Heart left ventricle (tissue), 16 donors: ENCODE measurements around the gene MYOM1. TPM values are rescaled to one million over a fixed set of nuclear protein-coding genes. Genes with fewer than 3 reads are reported as not detected.

ENCODE experiments used
- ATAC-seq, 4 donors: fragments of 200-7000 bp; cut with Tn5 transposase; one replicate each; pipeline ENCODE4 v1.9.1; 2020 to 2022; ENCODE audit warnings: moderate library complexity in 4 of 4, mild to moderate bottlenecking in 3 of 4, moderate number of reproducible peaks in 1 of 4
- DNase-seq, 5 donors: peaks; one replicate each; pipeline ENCODE4 v3.0.0-alpha.2; 2020
- H3K27ac ChIP-seq, 12 donors: fragments of 200-600 bp; sonication (generic) in 4 of 12; one replicate each; pipeline versions ENCODE4 v1.5.0 to v1.8.0; 2016 to 2022; ENCODE audit warnings: mild to moderate bottlenecking in 2 of 12
- H3K27me3 ChIP-seq, 9 donors: fragments of 200-600 bp; sonication (generic) in 2 of 9; one replicate each; pipeline versions ENCODE4 v1.5.1 to v1.8.0; 2016 to 2022; ENCODE audit warnings: mild to moderate bottlenecking in 3 of 9
- H3K36me3 ChIP-seq, 9 donors: fragments of 200-600 bp; sonication (generic) in 2 of 9; one replicate each; pipeline versions ENCODE4 v1.5.0 to v1.8.0; 2018 to 2022; ENCODE audit warnings: mild to moderate bottlenecking in 2 of 9
- H3K4me1 ChIP-seq, 12 donors: fragments of 200-600 bp; sonication (generic) in 4 of 12; one replicate each; pipeline versions ENCODE4 v1.5.0 to v1.8.0; 2016 to 2022; ENCODE audit warnings: mild to moderate bottlenecking in 3 of 12
- H3K4me3 ChIP-seq, 12 donors: fragments of 200-600 bp; sonication (generic) in 4 of 12; one replicate each; pipeline versions ENCODE4 v1.5.0 to v1.8.0; 2017 to 2022; ENCODE audit warnings: mild to moderate bottlenecking in 9 of 12, moderate library complexity in 4 of 12
- H3K9me3 ChIP-seq, 12 donors: fragments of 200-600 bp; sonication (generic) in 4 of 12; one replicate each; pipeline versions ENCODE4 v1.5.0 to v1.8.0; 2016 to 2022; ENCODE audit warnings: mild to moderate bottlenecking in 1 of 12
- POLR2A ChIP-seq, 2 donors: fragments of 450-650 bp; IDR thresholded peaks; one replicate each; pipeline ENCODE4 v1.6.1; 2017; ENCODE audit warnings: antibody characterized with exemption in 2 of 2, mild to moderate bottlenecking in 2 of 2, moderate library complexity in 2 of 2
- WGBS, 4 donors: extraction: QIAGEN DNeasy Blood & Tissue Kit in 2 of 4; methylation state at CpG; one replicate each; pipeline versions ENCODE4 v1.1.5 to v1.1.7; 2013 to 2018; 5-methylcytosine and 5-hydroxymethylcytosine counted together
- intact Hi-C, 10 donors: fragments of 100-400 bp; cut with DNase I; formaldehyde crosslinking; loops; one replicate each; pipeline versions ENCODE4 v1.11.1 to v1.14.2; 2022
- polyA plus RNA-seq, 2 donors: library from polyadenylated mRNA; stranded (reverse); fragments of 200-250 nt; gene quantifications; one replicate each; pipeline ENCODE4 v1.2.3, GENCODE V29; 2013
- total RNA-seq, 9 donors: library from RNA; depleted of rRNA in 2 of 9; stranded (reverse); fragments of >200 nt in 2 of 9; fragmentation: NEBNext Ultra II Directional in 3 of 9; extraction: Animal tissue kit (Norgen Biotek cat#: 25700) in 3 of 9; gene quantifications; one replicate each; pipeline versions ENCODE4 v1.1.0 to v1.2.4, GENCODE V29; 2016 to 2023
- TF ChIP-seq, protein P1 (sequence below), 12 donors: fragments of 200-600 bp; sonication (generic) in 4 of 12; IDR thresholded peaks; one replicate each; pipeline versions ENCODE4 v1.5.0 to v1.8.0; 2018 to 2022; ENCODE audit warnings: antibody characterized with exemption in 12 of 12, mild to moderate bottlenecking in 5 of 12
- donor health status: ischemic (EF 13 %, LVEDD 7.1; RV severe dilation, severe dysfunction).
- donor health status: healthy with polysubstance abuse.
- donor health status: DM: no; HTN: yes; CAD: no.
- donor health status: DM: no; HTN: no; CAD: no.
- donor health status: ischemic (EF 25% LVEDD 6.9; RV normal size, moderate dysfunction).
- donor health status: ischemic (EF 25% LVEDD 5.7; RV mildly dilated, moderate dysfunction).
- donor health status: healthy.
- donor health status: DM: yes; HTN: yes; CAD: no.
- donor health status: ischemic (EF 35%, LVEDD 5.7; RV mildly dilated, moderate dysfunction).
- donor health status: nonischemic (EF 11% LVEDD 7.7; RV severe dilation, severe dysfunction).
- donor health status: DM: yes; HTN: yes; CAD: no.
- donor health status: PGD.
- donor health status: ischemic (EF 29% LVEDD 5.4; RV normal size, mild dysfunction).
- donor health status: nonischemic (EF 23%, LVEDD 6.1; RV moderate dilation, normal function).

The MYOM1 gene
- total and polyA plus RNA-seq, 11 donors = 112 to 1,344 (median 801) TPM

DNA sequence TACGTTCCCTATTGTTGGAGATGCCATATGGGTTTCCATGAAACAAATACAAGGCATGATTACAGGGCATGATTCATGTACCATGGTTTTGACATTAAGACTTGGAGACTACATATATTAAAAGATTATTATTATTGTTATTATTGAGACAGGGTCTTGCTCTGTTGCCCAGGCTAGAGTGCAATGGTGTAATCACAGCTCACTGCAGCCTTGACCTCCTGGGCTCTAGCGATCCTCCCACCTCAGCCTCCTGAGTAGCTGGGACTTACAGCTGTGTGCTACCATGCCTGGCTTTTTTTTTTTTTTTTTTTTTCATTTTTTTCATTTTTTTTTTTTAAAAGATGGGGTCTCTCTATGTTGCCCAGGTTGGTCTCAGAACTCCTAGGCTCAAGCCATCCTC, 69.1 kb downstream of the MYOM1 start:
- 88 to 98% (median 98%) methylated on average over 2 of the region's 2 CpGs for WGBS, 4 donors
- intact Hi-C loops = loop anchor here in 7 of 10 donors (5.0 to 10.0 kb wide), 6 partner anchors 64 to 444 kb away; partner anchors contain the start of genes MYL12A (in 5 of the 7) and MYOM1 (in 1 of the 7)

GRCh38 chr18:3150274-3150673, 69.5 kb downstream of the MYOM1 start:
- DNase-seq (no peak), ATAC-seq (peak in 3 of 4 donors; percentile 48 to 70 (median 51))
- TF ChIP-seq, protein P1, sequence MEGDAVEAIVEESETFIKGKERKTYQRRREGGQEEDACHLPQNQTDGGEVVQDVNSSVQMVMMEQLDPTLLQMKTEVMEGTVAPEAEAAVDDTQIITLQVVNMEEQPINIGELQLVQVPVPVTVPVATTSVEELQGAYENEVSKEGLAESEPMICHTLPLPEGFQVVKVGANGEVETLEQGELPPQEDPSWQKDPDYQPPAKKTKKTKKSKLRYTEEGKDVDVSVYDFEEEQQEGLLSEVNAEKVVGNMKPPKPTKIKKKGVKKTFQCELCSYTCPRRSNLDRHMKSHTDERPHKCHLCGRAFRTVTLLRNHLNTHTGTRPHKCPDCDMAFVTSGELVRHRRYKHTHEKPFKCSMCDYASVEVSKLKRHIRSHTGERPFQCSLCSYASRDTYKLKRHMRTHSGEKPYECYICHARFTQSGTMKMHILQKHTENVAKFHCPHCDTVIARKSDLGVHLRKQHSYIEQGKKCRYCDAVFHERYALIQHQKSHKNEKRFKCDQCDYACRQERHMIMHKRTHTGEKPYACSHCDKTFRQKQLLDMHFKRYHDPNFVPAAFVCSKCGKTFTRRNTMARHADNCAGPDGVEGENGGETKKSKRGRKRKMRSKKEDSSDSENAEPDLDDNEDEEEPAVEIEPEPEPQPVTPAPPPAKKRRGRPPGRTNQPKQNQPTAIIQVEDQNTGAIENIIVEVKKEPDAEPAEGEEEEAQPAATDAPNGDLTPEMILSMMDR (IDR thresholded peaks at IDR 0.05) = no peak
- TF ChIP-seq POLR2A (IDR thresholded peaks at IDR 0.05) = no peak
- H3K27ac ChIP-seq = peak overlapping the region in 1 of 12 donors; percentile 29
- peaks cover 0 to 25% (median 12%) of the 10 kb centered on the region in 12 donors for H3K4me1 ChIP-seq
- H3K4me3 ChIP-seq = no peak overlapping the region
- no peaks in the 10 kb centered on the region for H3K27me3 ChIP-seq
- H3K9me3 ChIP-seq = no peaks in the 10 kb centered on the region
- WGBS, 4 donors = 95 to 97% (median 96%) methylated on average over 5 of the region's 5 CpGs
- intact Hi-C loops = loop anchor here in 7 of 10 donors (5.0 to 10.0 kb wide), 6 partner anchors 65 to 445 kb away; partner anchors contain the start of genes MYL12A (in 5 of the 7) and MYOM1 (in 1 of the 7)
- H3K36me3 ChIP-seq = peaks cover 0 to 83% (median 15%) of the 10 kb centered on the region in 9 donors

More for the DNA sequence above, 69.1 kb downstream of the MYOM1 start:
- Histone ChIP-seq H3K27ac (peak overlapping the region in 1 of 12 donors; percentile 29), H3K9me3 (no peaks in the 10 kb centered on the region), H3K4me3 (no peak overlapping the region), H3K4me1 (peaks cover 0 to 29% (median 13%) of the 10 kb centered on the region in 12 donors), H3K36me3 (peaks cover 0 to 83% (median 15%) of the 10 kb centered on the region in 9 donors), H3K27me3 (no peaks in the 10 kb centered on the region)
- no peak for TF ChIP-seq POLR2A (IDR thresholded peaks at IDR 0.05)
- TF ChIP-seq, protein P1 (IDR thresholded peaks at IDR 0.05) = no peak
- DNase-seq (no peak), ATAC-seq (no peak)

DNA sequence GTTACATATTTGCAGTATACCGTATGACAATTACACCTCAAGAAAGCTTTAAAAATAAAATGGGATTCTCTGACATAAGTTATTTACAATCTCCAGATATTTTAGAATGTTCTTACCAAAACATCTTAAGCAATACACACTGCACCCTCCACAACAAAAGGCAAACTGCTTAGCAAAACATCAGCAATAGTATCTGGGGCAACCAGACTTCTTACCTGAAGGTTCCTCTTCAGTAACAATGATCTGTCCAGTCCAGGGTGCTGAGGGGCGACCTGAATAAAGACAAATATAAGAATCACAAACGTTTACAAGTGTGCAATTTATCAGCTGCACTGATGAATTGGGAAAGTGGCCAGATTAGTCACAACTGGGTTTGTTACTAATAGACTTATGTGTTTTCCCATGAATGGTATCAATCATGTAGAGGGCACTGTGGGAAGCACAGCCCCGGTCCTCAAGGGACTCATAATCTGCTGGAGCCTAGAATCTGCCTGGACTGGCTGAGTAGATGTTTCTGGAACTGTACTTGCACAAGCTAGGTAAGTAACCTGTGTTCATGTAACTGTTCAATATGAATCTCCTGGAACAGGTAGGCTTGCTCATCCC, 70.7 kb downstream of the MYOM1 start:
- no peak for DNase-seq
- intact Hi-C loops = loop anchor here in 1 of 10 donors (10.0 kb wide), 1 partner anchor 86 kb away; no protein-coding TSS in a partner anchor
- H3K4me3 ChIP-seq = no peak overlapping the region
- TF ChIP-seq, protein P1 (IDR thresholded peaks at IDR 0.05) = no peak
- no peak for TF ChIP-seq POLR2A (IDR thresholded peaks at IDR 0.05)
- H3K4me1 ChIP-seq = peaks cover 0 to 15% (median 5%) of the 10 kb centered on the region in 12 donors
- peak in 1 of 4 donors; percentile 15 for ATAC-seq
- no peaks in the 10 kb centered on the region for H3K27me3 ChIP-seq
- H3K27ac ChIP-seq = peak overlapping the region in 1 of 12 donors; percentile 29
- WGBS, 4 donors = 56 to 68% (median 63%) methylated on average over 4 of the region's 4 CpGs
- H3K9me3 ChIP-seq = no peaks in the 10 kb centered on the region
- H3K36me3 ChIP-seq = peaks cover 0 to 82% (median 13%) of the 10 kb centered on the region in 9 donors

DNA sequence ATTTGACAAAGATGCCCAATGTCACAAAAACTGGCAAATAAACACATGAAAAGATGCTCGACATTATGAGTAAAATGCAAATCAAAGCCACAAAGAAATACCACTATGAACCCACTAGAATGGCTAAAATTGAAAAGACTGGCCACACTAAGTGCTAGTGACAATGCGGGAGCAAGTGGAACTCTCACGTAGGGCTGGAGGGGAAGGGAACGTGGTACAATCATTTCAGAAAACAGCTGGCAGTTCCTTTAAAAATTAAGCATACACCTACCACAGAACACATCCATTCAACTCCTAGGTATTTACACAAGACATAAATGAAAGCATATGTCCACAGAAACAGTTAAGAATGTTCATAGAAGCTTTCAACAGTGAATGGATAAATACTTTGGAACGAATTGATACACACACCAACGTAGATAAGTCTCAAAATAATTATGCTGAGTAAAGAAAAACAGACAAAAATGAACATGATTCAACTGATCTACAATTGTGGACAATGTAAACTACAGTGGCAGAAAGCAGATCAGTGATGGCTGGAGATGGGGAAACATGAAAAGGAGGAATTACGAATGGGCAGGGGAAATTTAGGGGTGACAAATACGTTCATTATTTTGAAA, 71.7 kb downstream of the MYOM1 start:
- Histone ChIP-seq H3K27ac (no peak overlapping the region), H3K27me3 (no peaks in the 10 kb centered on the region), H3K36me3 (peaks cover 0 to 79% (median 13%) of the 10 kb centered on the region in 9 donors), H3K4me3 (no peak overlapping the region), H3K9me3 (peaks cover 0 to 4% (median 0%) of the 10 kb centered on the region in 12 donors), H3K4me1 (peaks cover 0 to 6% (median 2%) of the 10 kb centered on the region in 12 donors)
- TF ChIP-seq, protein P1 (IDR thresholded peaks at IDR 0.05) = no peak
- no peak for TF ChIP-seq POLR2A (IDR thresholded peaks at IDR 0.05)
- 73 to 80% (median 75%) methylated on average over 8 of the region's 8 CpGs for WGBS, 4 donors
- DNase-seq (no peak), ATAC-seq (no peak)
- intact Hi-C loops = loop anchor here in 1 of 10 donors (10.0 kb wide), 1 partner anchor 87 kb away; no protein-coding TSS in a partner anchor
